Uterus (tissue), 2 donors: ENCODE results near the gene RNF126.

Source experiments
- CTCF ChIP-seq, 4 experiments: fragments of 200-600 bp in 2 of 4; fragments of 450-650 bp in 2 of 4; sonication (generic) in 2 of 4; IDR thresholded peaks; one replicate each; pipeline ENCODE4 v1.5.1; 2016 to 2019; ENCODE audit warnings: antibody characterized with exemption in 4 of 4, mild to moderate bottlenecking in 2 of 4, moderate library complexity in 1 of 4
- POLR2A ChIP-seq, 2 donors: fragments of 450-650 bp; IDR thresholded peaks; one replicate each; pipeline ENCODE4 v1.6.1; 2016; ENCODE audit warnings: antibody characterized with exemption in 2 of 2, mild to moderate bottlenecking in 1 of 2, moderate library complexity in 1 of 2

GRCh38 chr19:633786-634639, 29.0 kb downstream of the RNF126 start:
- TF ChIP-seq CTCF (IDR thresholded peaks at IDR 0.05) = no peak
- no peak for TF ChIP-seq POLR2A (IDR thresholded peaks at IDR 0.05)
